Hematopoietic multipotent progenitor cell treated with erythropoietin and hydrocortisone succinate and interleukin-3 and kit ligand, for 4 days (in vitro differentiated cells): ENCODE measurements around the gene CAPN10.

ENCODE experiments used
- DNase-seq: peaks from one replicate; pipeline ENCODE4 v3.0.0-alpha.2; 2015

The CAPN10 gene

DNA sequence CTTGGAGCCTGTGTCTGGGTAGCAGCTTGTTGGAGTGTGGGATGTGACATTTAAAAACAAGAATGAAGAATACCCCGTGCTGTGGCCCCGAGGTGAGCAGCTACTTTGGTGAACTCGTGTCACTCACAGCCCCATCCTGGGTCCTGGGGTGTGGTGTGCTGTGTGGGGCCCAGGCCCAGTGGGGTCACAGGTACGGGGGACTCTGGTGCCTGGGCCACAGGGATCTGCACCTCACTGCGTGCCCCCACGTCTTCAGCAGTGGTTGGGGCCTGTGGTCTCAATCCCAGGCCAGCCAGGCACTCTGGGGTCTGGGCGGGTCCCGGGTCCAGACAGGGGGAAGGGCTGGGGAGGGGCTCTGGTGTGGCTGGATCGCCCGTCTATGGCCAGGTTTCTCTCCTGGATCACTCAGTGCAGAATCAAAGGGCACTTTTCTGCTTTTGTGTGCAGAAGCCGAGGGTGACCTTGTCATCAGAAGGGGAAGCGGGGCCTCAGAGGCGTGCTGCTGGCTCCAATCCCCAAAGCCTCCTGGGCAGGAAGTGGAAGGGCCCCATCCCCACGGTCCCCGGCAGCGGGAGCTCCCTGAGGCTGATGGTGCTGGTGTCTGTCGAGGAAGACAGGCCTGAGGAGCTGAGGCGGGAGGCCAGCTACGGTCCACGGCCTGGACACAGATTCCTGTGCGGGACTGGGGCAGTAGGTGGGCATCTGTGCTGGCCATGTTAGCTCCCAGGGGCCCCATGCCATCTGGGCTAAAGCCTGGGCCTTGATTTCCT is 40.2 kb downstream of the CAPN10 start:
- peak; percentile 83 for DNase-seq

DNA sequence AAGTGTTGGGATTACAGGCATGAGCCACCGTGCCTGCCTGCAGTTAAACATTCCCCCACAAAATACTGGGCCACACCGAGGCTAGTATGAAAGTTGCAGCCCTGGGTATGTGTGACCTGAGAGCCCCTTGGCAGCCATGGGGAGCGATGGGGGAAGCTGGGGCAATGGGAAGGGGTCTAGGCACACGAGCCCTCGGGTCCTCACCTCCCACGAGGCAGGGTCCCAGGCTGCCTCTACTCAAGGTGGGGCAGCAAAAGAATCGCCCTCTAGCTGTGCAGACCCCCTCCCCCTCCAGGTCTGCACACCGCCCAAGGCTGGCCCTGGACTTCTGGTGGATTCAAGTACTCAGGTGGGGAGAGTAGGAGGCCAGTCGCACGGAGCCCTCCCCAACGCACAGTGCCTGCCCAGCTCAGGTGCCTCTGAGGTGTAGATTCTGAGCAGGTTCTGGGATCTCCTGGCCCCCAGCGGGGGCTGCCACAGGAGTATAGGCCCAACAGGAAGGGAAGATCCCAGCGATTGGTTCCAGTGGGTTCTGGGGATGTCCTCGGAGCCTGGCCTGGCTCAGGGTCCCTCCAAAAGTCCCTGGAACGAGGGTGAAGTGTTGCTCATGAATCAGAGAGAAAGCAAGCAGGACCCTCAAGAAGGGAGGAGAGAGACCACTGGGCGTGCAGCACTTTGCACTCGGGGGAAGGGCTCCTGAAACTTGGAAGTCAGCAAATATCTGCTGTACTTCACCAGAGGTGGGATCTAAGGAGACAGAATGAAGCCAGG is 41.4 kb downstream of the CAPN10 start:
- no peak for DNase-seq

DNA sequence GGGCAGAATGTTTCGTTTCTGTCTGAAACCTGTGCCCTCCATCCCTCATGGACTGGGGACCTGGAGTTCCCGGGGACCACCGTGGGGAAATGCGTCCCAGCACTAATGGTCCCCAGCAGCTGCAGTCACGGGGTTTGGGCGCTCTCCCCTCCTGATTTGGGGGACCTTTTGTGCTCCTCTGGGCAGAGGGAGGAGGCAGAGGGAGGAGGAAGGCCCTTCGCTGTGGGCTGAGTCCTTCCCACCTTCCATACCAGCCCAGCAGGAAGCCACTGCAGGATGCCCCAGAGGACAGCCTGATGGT is 41.9 kb downstream of the CAPN10 start:
- no peak for DNase-seq

DNA sequence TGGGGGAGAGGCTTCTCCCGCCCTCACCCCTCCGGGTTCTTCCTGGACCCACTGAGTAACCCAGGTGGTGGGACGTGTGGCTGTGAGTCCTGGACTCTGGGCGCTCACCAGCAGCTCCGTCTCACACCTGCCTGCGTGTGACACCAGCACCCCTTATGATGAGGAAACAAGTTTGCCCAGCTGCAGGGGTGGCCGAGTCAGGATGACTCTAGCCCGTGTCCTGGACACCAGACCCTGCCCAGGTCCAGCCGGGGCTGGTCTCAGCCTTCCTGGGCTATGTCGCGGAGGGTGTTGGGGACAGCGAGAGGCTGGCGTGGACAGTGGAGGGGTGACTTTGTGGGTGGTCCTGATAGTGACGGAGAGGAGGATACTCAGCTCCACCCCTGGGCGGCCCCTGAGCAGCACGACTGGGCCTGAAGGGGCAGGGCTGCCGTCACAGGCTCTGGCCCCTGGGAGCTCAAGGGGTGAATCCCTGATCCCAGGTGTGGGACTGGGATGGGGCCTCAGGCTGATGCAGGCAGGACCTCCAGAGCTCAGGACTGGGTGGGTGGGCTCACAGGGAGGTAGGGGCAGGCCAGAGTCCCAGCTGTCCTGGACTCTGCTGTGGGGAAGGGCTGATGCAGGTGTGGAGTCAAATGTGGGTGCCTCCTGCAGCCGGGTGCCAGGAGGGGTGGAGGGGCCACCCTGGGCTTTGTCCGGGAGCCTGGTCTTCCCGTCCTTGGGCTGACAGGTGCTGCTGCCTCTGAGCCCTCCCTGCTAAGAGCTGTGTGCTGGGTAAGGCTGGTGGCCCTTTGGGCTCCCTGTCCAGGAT is 42.5 kb downstream of the CAPN10 start:
- DNase-seq = no peak

DNA sequence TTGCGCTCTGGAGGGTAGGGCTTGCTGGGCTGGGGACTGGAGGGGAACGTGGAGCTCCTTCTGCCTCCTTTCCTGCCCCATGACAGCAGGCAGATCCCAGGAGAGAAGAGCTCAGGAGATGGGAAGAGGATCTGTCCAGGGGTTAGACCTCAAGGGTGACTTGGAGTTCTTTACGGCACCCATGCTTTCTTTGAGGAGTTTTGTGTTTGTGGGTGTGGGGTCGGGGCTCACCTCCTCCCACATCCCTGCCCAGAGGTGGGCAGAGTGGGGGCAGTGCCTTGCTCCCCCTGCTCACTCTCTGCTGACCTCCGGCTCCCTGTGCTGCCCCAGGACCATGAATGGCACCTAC is 43.1 kb downstream of the CAPN10 start:
- DNase-seq = no peak

DNA sequence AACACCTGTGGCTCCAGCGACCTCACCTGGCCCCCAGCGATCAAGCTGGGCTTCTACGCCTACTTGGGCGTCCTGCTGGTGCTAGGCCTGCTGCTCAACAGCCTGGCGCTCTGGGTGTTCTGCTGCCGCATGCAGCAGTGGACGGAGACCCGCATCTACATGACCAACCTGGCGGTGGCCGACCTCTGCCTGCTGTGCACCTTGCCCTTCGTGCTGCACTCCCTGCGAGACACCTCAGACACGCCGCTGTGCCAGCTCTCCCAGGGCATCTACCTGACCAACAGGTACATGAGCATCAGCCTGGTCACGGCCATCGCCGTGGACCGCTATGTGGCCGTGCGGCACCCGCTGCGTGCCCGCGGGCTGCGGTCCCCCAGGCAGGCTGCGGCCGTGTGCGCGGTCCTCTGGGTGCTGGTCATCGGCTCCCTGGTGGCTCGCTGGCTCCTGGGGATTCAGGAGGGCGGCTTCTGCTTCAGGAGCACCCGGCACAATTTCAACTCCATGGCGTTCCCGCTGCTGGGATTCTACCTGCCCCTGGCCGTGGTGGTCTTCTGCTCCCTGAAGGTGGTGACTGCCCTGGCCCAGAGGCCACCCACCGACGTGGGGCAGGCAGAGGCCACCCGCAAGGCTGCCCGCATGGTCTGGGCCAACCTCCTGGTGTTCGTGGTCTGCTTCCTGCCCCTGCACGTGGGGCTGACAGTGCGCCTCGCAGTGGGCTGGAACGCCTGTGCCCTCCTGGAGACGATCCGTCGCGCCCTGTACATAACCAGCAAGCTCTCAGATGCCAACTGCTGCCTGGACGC is 43.6 kb downstream of the CAPN10 start:
- DNase-seq = no peak

DNA sequence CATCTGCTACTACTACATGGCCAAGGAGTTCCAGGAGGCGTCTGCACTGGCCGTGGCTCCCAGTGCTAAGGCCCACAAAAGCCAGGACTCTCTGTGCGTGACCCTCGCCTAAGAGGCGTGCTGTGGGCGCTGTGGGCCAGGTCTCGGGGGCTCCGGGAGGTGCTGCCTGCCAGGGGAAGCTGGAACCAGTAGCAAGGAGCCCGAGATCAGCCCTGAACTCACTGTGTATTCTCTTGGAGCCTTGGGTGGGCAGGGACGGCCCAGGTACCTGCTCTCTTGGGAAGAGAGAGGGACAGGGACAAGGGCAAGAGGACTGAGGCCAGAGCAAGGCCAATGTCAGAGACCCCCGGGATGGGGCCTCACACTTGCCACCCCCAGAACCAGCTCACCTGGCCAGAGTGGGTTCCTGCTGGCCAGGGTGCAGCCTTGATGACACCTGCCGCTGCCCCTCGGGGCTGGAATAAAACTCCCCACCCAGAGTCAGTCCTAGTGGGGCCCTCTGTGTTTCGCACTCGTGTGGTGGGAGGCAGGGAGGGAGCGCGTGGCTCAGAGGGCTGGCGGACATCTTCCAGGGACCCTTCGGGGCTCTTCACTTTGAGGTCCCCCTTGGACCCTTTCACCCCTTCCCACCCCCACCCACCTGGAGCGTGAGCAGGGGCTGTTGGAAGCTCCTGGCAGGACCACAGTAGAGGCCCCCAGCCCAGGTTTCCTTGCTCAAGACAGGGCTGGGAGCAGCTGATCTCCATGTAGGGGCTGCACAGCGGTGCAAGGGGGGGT is 44.4 kb downstream of the CAPN10 start:
- no peak for DNase-seq

DNA sequence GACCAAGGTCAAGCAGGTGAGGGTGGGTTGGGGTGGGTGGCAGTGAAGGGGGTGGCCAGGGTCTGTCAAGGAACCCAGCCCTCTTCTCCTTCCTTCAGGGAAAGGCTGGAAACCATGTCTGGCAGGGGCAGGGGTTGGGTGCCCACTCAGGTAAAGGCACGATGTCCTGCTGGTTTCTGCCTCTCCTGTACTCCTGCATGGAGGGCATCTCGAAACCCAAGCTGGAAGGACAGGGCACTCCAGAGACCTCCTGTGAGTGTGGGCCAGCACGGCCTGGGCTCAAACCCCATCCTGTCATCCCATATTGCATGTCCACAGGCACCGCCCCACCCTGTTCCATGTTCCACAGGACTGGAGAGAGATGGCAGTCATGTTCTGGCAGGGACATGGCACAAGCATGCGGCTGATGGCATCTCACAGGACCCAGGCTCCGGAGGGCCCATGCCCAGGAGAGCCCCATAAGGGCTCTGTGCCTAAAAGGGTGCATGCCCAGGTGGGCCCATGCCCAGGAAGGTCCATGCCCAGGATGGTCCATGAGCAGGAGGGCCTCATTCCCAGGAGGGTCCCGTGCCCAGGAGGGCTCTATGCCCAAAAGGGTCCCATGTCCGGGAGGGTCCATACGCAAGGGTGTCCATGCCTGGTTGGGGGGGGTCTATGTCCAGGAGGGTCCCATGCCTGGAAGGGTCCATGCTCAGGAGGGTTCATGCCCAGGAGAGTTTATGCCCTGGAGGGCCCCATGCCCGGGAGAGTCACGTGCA is 45.2 kb downstream of the CAPN10 start:
- no peak for DNase-seq

DNA sequence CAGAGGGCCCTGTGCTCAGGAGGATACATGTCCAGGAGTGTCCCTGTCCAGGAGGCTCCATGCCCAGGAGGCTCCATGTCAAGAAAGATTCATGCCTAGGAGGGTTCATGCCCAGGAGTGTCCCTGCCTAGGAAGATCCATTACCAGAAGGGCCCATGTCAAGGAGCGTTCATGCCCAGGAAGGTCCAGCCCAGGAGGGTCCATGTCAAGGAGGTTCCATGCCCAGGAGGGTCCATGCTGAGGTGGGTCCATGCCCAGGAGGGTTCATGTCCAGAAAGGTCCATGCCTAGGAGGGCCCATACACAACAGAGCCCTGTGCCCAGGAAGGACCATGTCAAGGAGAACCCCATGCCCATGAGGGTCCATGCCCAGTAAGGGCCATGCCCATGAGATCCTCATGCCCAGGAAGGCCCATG is 45.8 kb downstream of the CAPN10 start:
- DNase-seq = no peak

DNA sequence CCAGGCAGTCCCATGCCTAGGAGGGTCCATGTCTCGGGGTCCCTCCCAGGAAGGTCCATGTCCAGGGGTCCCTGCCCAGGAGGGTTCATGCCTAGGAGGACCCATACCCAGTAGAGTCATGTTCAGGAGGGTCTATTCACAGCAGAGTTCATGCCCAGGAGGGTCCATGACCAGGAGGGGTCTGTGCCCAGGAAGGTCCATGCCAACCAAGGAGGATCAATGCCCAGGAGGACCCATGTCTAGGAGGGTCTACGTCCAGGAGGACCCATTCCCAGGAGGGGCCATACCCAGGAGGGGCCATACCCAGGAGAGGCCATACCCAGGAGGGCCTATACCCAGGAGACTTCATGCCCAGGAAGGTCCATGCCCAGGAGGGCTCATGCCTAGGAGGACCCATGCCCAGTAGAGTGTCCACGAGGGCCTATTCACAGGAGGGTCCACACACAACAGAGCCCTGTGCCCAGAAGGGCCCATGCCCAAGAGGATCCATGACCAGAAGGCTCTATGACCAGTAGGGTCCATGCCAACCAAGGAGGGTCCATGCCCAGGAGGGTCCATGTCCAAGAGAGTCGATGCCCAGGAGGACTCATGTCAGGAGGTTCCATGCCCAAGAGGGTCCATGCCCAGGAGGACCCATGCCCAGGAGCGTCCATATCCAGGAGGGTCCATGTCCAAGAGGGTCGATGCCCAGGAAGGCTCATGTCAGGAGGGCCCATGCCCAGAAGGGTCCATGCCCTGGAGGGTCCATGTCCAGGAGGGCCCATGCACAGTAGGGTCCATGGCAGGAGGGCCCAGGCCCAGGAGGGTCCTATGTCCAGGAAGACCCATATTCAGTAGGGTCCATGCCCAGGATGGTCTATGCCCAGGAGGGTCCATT is 48.8 kb downstream of the CAPN10 start:
- DNase-seq = no peak

DNA sequence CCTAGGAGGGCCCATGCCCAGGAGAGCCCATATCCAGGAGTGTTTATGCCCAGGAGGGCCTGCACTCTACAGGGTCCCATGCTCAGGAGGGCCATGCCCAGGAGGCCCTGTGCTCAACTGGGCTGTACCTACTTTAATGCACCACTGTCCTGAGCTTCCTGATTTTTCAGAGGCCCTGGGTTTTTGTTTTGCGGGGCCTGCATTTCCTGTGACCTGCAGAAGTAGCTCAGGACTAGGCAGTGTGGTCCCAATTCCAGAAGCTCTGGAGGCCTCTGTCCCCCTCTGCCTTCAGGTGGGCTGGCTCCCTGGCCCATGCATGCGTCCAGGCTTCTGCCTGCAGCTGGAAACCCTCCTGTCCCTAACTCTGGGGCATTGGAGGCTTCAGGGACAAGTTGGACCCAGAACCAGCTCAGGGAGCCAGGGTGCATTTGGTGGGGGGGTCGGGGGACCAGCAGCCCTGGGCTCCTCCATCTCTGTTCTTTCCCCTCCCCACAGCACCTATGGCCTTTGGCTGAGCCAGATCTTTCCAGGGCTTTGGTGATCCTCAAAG is 49.5 kb downstream of the CAPN10 start:
- DNase-seq = no peak

DNA sequence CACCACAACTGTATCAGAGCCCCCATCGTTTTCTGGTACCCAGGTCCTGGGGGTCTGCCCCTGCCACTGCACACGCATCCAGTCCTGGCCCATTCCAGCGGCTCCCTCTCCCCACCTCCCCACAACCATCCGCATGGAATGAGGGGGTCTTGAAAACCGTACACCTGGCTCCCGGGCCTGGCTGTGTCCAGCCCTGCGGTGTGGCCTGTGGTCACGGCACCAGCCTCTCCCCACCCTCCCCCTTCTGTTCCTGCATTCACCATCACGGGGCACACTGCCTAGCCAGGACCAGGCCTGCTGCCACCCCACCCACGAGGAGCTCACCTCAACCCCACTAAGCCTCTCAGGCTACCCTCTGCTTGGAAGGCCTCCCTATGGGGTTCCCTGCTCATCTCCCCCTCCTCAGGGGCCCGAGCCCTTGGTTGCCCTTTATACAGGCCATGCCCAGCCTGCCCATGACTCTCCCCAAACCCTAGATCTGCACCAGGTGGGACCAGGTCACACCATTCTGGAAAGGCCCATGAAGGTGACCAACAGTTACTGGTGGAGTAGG is 50.1 kb downstream of the CAPN10 start:
- DNase-seq = no peak

DNA sequence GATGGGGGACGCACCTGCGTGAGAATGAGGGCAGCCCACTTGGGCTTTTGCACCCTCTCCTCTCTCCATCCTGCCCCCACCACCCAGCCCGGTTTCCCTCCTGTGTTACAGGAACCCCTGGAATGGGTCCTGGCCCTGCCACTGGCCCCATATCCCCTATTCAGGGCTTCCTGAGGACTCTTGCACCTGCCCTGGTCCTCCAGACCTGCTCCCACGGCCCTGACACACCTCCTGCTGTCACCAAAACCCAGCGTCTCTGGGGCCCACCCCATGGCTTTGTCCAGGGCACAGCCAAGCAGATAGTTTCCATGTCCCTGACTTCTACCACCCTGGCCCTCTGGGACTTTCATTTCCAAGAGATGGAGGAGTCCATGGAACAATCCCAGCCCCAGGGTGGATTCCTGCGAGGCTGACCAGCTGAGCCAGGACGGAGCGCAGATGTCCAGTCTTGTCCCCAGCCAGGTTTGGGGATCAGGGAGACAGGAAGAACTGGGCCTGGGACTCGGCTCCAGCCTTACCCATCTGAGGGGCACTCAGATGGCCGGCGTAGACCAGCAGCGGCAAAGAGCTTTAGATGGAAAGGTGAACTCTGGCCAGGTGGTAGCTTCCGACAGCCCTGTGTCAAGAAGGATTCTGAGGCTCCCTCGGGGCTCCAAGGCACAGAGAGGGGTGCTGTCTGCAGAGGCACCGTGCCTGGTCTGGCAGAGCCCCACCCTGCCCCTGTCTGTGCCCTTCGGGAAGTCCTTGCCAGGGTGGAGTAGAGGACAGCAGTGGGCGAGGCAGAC is 50.8 kb downstream of the CAPN10 start:
- DNase-seq = no peak

DNA sequence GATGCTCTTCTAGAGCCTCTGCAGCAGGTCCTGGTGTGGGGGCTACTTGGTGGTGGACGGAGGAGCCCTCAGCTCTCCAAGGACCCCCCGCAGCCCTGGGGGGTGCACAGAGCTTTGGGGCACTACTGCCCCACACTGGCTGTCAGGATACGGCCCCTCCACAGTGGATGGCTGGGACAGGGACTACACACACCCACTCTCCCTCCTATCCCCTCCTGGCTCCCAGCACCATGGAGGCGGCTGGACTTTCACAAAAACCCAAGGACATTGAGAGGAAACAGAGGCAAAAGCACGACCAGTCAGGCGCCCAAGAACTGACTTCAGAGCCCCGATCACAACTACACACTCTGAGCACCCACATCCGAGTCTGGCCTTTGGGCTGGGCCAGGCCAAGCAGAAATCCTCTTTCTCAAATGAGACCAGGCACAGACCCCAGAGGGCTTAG is 51.4 kb downstream of the CAPN10 start:
- DNase-seq = no peak

DNA sequence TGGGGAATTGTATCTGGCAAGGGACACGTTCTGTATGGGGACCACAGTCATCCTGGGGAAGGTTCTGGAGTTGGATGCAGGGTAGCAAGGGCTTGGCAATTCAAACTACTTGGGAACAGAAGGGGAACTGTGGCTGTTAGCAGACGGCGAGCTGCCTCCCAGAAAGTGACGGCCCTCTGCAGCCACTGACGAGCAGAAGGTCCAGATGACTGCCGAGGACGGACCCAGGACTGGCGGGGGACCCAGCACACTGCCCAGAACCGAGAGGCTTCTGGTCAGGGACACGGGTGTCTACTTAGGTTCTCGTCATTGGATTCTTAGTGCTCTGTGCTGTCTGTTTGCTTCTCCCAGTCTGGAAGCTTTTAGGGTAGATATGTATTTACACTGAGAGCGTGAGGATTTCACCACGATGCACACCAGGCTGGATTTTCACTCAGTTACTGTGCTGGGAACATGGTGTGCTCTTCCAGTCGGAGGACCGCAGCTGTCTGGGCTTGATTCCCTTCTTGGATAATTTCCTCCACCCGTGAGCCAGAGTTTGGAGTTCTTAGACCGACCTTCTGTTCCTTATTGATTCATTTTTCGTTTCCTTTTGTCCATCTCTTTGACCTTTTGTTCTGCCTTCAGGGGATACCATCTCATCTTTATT is 52.1 kb downstream of the CAPN10 start:
- DNase-seq = no peak

DNA sequence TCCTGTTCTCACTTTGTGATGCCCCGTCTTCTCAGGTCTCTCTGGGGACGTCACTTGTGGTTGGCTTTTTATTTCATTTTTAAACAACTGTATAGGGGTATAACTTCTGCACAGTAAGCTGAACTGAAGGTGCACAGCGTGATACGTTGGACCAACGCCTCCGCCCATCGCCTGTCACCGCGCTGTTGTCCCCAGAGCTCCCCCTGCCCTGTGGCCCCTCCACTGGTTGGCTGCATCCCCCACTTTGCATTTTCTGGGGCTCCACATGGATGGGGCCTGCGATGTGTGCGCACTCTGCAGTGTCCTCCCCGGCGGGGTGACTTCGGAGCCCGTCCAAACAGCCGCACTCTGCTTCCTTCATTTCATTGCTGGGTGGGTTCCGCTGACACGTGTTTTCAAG is 53.0 kb downstream of the CAPN10 start:
- DNase-seq = no peak

DNA sequence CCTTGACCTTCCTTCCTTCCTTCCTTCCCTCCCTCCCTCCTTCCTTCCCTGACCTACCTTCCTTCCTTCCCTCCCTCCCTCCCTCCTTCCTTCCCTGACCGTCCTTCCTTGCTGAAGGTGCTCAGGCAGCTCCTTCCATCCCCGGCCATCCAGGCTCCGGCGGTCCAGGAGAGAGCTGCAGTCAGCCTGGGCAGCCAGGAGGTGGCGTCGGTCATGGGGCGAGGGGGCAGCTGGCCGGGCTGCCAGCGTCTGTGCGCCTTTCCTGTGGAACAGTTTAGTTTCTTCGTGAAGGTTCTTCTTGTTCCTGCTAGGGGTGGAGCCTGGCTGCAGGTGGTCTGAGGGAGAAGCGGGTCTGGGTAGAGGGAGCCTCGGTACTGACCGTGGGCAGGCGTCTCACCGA is 54.4 kb downstream of the CAPN10 start:
- peak; percentile 58 for DNase-seq

DNA sequence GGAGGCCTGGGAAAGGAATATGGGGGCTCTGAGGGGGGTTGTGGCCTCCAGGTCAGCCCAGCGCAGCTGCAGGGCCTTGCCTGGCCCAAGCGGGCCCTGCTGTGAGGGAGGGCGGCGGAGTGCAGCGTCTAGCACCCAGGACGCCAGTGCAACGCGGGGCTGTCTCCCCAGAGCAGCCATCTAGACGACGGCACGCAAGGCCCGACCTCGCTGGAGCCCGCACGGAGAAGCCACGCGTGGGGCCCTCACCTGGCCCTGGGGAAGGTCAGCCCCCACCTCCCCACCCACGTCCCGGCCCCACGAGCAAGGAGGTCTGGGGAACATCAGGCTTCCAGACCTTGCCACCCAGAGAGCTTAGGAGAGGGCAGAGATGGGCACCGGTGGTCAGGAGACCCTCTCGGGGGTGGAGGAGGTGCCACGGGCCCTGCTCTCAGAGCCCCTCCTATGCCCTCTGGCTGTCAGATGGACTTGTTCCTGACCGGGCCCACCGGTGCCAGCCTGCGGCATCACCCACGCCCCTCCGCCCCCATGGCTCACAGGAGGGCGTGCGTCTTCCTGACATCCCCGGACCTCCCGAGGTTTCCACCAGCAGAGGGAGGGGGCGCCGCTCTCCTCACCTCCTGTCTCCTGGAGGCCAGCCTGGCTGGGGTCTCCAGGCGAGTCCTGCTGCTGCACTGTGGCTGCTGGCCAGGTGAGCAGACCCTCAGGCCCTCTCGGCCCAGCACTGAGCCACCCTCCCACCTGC is 55.7 kb downstream of the CAPN10 start:
- no peak for DNase-seq
